ENCODE results near the gene P3H4. TPM values are rescaled to one million over a fixed set of nuclear protein-coding genes. Genes with fewer than 3 reads are reported as not detected.
"Not testable (repeated sequence)": the region's sequence is repeated elsewhere in the genome, so short reads cannot be mapped to it uniquely, and the experiment has no call there.

Gene P3H4
- total RNA-seq, 4 donors from 2014 or later: 8.5 to 18.6 (median 9.2) TPM

DNA sequence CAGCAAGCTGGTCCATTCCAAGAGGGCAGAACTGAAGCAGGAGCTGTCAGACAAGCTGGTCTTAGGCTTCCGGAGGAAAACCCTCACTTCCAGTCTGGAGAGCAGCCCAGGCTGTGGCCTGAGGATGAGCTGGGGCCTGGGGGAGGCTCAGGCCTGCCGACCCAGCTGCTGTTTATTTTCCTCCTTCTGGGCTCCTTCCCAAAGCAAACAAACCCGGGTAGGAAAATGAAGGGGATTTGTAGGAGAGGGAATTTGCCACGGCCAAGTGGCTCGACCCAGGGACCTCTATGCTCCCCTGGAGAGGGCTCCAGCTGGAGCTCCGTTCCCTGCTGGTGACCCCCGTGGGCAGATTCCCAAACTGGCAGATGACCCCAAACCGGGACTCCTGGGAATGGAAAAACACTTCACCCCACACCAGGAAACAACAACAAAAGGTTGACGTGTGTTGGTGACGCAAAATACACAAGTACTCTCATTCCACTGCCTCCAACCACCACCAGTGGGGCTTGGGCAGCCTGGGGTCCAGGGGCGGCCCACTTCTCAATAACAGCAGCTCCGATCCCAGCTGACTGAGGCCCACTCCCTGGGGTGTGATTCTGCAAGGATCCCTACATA lies 34.1 kb downstream of the P3H4 start:
- H3K4me1 ChIP-seq: peaks cover 95% of the 10 kb centered on the region
- H3K4me3 ChIP-seq: no peak overlapping the region
- 29% methylated on average over 11 of the region's 12 CpGs for WGBS
- peaks cover 18% of the 10 kb centered on the region for H3K36me3 ChIP-seq
- TF ChIP-seq EP300 (IDR thresholded peaks at IDR 0.05) (no peak), POLR2AphosphoS5 (IDR thresholded peaks at IDR 0.05) (peak in 1 of 3 donors; percentile 43)
- H3K27me3 ChIP-seq: no peaks in the 10 kb centered on the region
- no peak for DNase-seq (ENCODE audit: low spot score in 2 of 2)
- H3K9me3 ChIP-seq: no peaks in the 10 kb centered on the region
- H3K27ac ChIP-seq: peak overlapping the region; percentile 83

DNA sequence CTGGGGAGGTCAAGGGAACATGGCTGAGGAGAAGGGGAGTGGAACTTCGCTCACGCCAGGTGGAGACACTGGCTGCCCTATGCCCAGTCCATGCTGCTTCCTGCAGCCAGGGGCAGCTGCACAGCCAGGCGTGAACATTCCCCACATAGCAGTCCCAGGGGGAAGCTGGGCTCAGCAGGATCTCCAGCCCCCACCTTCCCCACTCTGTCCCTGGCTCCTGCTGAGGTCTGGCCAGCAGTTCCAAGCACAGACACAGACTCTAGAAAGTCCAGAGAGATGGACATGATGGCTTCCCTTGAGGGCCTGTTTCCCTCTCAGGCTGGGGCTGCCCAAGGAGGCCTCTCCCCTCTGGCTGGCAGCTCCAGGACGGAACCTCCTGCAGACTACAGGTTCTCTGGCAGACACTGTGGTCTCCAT lies 34.6 kb downstream of the P3H4 start:
- 36% methylated on average over 4 of the region's 4 CpGs for WGBS
- Histone ChIP-seq H3K27ac (peak overlapping the region; percentile 83), H3K4me1 (peaks cover 95% of the 10 kb centered on the region), H3K9me3 (no peaks in the 10 kb centered on the region), H3K4me3 (no peak overlapping the region), H3K27me3 (no peaks in the 10 kb centered on the region), H3K36me3 (peaks cover 21% of the 10 kb centered on the region)
- TF ChIP-seq EP300 (IDR thresholded peaks at IDR 0.05) (no peak), POLR2AphosphoS5 (IDR thresholded peaks at IDR 0.05) (no peak), POLR2A (IDR thresholded peaks at IDR 0.05) (no peak)
- TF ChIP-seq, protein P1, sequence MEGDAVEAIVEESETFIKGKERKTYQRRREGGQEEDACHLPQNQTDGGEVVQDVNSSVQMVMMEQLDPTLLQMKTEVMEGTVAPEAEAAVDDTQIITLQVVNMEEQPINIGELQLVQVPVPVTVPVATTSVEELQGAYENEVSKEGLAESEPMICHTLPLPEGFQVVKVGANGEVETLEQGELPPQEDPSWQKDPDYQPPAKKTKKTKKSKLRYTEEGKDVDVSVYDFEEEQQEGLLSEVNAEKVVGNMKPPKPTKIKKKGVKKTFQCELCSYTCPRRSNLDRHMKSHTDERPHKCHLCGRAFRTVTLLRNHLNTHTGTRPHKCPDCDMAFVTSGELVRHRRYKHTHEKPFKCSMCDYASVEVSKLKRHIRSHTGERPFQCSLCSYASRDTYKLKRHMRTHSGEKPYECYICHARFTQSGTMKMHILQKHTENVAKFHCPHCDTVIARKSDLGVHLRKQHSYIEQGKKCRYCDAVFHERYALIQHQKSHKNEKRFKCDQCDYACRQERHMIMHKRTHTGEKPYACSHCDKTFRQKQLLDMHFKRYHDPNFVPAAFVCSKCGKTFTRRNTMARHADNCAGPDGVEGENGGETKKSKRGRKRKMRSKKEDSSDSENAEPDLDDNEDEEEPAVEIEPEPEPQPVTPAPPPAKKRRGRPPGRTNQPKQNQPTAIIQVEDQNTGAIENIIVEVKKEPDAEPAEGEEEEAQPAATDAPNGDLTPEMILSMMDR (IDR thresholded peaks at IDR 0.05): no peak
- no peak for DNase-seq (ENCODE audit: low spot score in 2 of 2)

DNA sequence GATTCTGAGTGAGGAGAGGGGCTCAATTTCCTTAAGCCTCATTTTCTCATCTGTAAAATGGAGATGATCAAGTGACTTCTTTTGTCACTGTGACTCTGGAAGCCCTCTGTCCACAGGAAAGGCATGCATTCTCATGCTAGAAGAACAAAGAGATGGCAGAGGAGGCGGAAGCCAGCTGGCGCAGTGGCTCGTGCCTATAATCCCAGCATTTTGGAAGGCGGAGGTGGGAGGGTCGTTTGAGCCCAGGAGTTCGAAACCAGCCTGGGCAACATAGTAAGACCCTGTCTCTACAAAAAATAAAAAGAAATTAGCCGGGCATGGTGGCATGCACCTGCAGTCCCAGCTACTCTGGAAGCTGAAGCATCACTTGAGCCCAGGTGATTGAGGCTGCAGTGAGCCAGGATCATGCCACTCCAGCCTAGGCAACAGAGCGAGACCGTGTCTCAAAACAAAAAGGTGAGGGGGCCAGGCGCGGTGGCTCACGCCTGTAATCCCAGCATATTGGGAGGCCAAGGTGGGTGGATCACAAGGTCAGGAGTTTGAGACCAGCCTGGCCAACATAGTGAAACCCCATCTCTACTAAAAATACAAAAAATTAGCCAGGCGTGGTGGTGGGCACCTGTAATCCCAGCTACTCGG lies 35.4 kb downstream of the P3H4 start:
- Histone ChIP-seq H3K27ac (peak overlapping the region; percentile 83), H3K4me1 (peaks cover 95% of the 10 kb centered on the region), H3K36me3 (peaks cover 27% of the 10 kb centered on the region)
- not testable (repeated sequence) for H3K27me3 ChIP-seq; H3K9me3 ChIP-seq; DNase-seq (ENCODE audit: low spot score in 2 of 2); H3K4me3 ChIP-seq
- 71% methylated on average over 14 of the region's 14 CpGs for WGBS

DNA sequence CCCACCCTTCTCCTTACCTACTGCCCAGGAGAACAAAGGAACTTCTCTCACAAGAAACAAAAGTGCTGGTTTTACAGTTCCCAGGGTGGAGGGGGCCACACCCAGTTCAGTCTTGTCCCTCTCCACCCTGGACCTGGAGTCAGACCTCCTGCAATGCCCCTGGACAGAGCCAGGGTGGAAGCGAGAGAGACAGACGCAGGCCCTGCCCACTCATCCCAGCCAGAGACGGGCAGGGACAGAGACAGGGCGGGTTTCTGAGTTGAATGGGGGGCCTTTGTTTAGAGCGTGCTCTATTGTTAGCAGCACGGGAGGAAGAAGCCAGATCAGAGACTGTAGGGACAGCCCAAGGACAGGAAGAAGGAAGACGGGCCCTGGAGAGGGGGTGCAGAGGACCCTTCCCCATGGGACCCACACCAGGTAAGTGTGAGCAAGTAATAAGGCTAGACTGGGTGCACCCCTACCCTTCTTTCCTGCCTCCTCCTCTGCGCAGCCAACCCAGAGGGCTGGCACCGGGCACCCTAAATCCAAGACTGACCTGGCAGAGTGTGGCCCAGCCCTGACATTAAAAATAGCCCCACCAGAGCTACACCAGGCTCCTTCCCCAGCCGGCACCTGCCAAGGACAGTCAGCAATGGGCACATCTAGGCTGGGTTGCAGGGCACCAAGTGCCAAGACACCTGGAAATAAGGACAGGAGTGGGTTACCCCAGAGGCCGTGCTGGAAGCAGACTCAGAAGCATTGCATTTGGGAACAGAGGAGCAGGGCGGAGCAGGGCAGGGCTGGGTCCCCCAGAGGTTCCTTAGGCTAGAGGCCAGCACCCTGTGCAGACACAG lies 36.1 kb downstream of the P3H4 start:
- peak overlapping the region; percentile 11 for H3K4me3 ChIP-seq
- peaks cover 99% of the 10 kb centered on the region for H3K4me1 ChIP-seq
- H3K27ac ChIP-seq: peak overlapping the region; percentile 83
- peaks cover 35% of the 10 kb centered on the region for H3K36me3 ChIP-seq
- no peaks in the 10 kb centered on the region for H3K9me3 ChIP-seq
- TF ChIP-seq POLR2A (IDR thresholded peaks at IDR 0.05): no peak
- TF ChIP-seq EP300 (IDR thresholded peaks at IDR 0.05): no peak
- TF ChIP-seq, protein P1 (IDR thresholded peaks at IDR 0.05): no peak
- TF ChIP-seq POLR2AphosphoS5 (IDR thresholded peaks at IDR 0.05): no peak
- no peaks in the 10 kb centered on the region for H3K27me3 ChIP-seq
- WGBS: 39% methylated on average over 7 of the region's 12 CpGs
- no peak for DNase-seq (ENCODE audit: low spot score in 2 of 2)

DNA sequence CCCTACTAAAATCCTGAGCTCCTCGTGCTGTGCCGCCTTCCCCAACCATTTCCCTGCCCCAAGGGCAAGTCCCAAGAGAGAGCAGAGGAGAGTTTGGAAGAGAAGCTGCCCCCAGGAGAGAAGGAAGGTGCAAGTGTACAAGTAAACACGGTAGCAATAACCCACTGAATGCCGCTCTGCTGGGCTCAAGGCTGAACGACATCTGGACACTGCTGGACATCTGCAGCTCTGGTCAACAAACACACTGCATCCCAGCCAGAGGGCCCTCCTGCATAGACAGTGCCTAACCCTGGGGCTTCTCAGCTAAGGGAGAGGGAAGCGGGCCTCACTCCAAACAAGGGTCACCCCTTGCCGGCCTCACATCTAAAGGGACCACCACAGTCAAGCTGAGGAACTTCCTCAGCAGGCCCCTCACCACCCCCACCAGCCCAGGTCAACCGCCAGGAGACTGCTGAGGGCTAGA lies 38.0 kb downstream of the P3H4 start:
- Histone ChIP-seq H3K36me3 (peaks cover 53% of the 10 kb centered on the region), H3K27ac (peak overlapping the region; percentile 83), H3K9me3 (no peaks in the 10 kb centered on the region), H3K4me1 (peaks cover 86% of the 10 kb centered on the region), H3K4me3 (peak overlapping the region; percentile 11), H3K27me3 (no peaks in the 10 kb centered on the region)
- TF ChIP-seq POLR2A (IDR thresholded peaks at IDR 0.05): no peak
- TF ChIP-seq, protein P1 (IDR thresholded peaks at IDR 0.05): no peak
- TF ChIP-seq POLR2AphosphoS5 (IDR thresholded peaks at IDR 0.05): no peak
- TF ChIP-seq EP300 (IDR thresholded peaks at IDR 0.05): no peak
- no peak for DNase-seq (ENCODE audit: low spot score in 2 of 2)
- WGBS: 43% methylated on average over 5 of the region's 8 CpGs

DNA sequence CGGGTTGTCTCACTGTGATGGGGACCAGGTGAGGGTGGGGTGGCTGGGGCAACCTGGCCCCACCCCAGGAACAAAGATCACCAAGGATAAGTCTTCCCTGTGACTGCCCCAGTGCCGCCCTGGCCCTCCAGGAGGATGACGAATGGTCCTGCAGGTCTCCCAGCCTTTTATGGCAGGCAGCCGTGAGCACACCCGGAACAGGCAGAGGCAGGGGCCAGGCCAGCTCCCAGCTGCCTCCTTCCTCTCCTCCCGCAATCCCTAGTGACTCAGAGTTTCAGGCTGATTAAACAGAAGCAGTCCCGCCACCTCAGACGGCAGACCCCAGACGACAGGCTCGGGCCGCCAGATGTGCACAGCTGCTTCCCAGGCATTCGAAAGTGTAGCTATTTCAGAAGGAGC lies 38.6 kb downstream of the P3H4 start:
- no peak for TF ChIP-seq POLR2A (IDR thresholded peaks at IDR 0.05)
- TF ChIP-seq, protein P1 (IDR thresholded peaks at IDR 0.05): no peak
- no peak for TF ChIP-seq EP300 (IDR thresholded peaks at IDR 0.05)
- TF ChIP-seq POLR2AphosphoS5 (IDR thresholded peaks at IDR 0.05): peak in 1 of 3 donors; percentile 32
- peaks cover 81% of the 10 kb centered on the region for H3K4me1 ChIP-seq
- H3K4me3 ChIP-seq: peak overlapping the region; percentile 11
- H3K9me3 ChIP-seq: no peaks in the 10 kb centered on the region
- 75% methylated on average over 2 of the region's 12 CpGs for WGBS
- H3K27me3 ChIP-seq: no peaks in the 10 kb centered on the region
- H3K27ac ChIP-seq: peak overlapping the region; percentile 83
- H3K36me3 ChIP-seq: peaks cover 59% of the 10 kb centered on the region
- peak in 1 of 2 donors; percentile 70 for DNase-seq (ENCODE audit: low spot score in 2 of 2)

Data from suprapubic skin (tissue), 4 donors.